ENCODE measurements around the gene TMUB1.
"Not testable (repeated sequence)": the region's sequence is repeated elsewhere in the genome, so short reads cannot be mapped to it uniquely, and the experiment has no call there.

Gene TMUB1

GRCh38 chr7:151048911-151049463 lies 34.3 kb downstream of the TMUB1 start:
- no peak for FAIRE-seq

GRCh38 chr7:151047976-151048815 lies 35.1 kb downstream of the TMUB1 start, which contains the start of gene ASIC3:
Gene ASIC3, plus strand, starts transcription at chr7:151048531. Its CDS starts 355 bp downstream, at chr7:151048886.
- FAIRE-seq, result no peak

- FAIRE-seq, result no peak
These were observed 36.4 kb downstream of the TMUB1 start for GRCh38 chr7:151046603-151047573.

- FAIRE-seq, result no peak
These were observed 37.3 kb downstream of the TMUB1 start for GRCh38 chr7:151045967-151046366.

GRCh38 chr7:151045262-151045661 lies 38.0 kb downstream of the TMUB1 start:
- FAIRE-seq, result no peak

GRCh38 chr7:151043959-151044358 lies 39.3 kb downstream of the TMUB1 start:
- no peak for FAIRE-seq

- not testable (repeated sequence) for FAIRE-seq
These were observed 39.8 kb downstream of the TMUB1 start for GRCh38 chr7:151043449-151043848.

GRCh38 chr7:151040616-151041375 lies 42.5 kb downstream of the TMUB1 start:
- FAIRE-seq, result no peak

GRCh38 chr7:151039850-151040548 lies 43.3 kb downstream of the TMUB1 start:
- FAIRE-seq, result no peak

GRCh38 chr7:151038951-151039849 lies 44.1 kb downstream of the TMUB1 start:
- FAIRE-seq, result no peak

- no peak for FAIRE-seq
These were observed 47.4 kb downstream of the TMUB1 start for GRCh38 chr7:151035902-151036301.

GRCh38 chr7:151035026-151035717 lies 48.1 kb downstream of the TMUB1 start:
- FAIRE-seq, result no peak

GRCh38 chr7:151034312-151035025 lies 48.8 kb downstream of the TMUB1 start:
- no peak for FAIRE-seq

- no peak for FAIRE-seq
These were observed 49.4 kb downstream of the TMUB1 start for GRCh38 chr7:151033864-151034249.

GRCh38 chr7:151032936-151033863 lies 50.1 kb downstream of the TMUB1 start:
- no peak for FAIRE-seq

All from A204.1 (cell line).